ENCODE data around the gene DDX43. TPM values are rescaled to one million over a fixed set of nuclear protein-coding genes. Genes with fewer than 3 reads are reported as not detected.
"Not testable (repeated sequence)": the region's sequence is repeated elsewhere in the genome, so short reads cannot be mapped to it uniquely, and the experiment has no call there.

Gene DDX43
- total RNA-seq, 3 donors from 2014 or later: 0.39 to 2.3 (median 1.6) TPM

GRCh38 chr6:73377225-73377624, 17.4 kb upstream of the DDX43 start:
- Histone ChIP-seq H3K9me3 (peaks cover 2% of the 10 kb centered on the region), H3K4me1 (ENCODE audit: low read depth) (no peaks in the 10 kb centered on the region), H3K4me3 (no peak overlapping the region), H3K36me3 (ENCODE audit: low read depth) (no peaks in the 10 kb centered on the region)
- intact Hi-C loops (cut with DNase I, micrococcal nuclease): no loop called here
- ATAC-seq: no peak
- DNase-seq: no peak
- no peak for TF ChIP-seq CTCF (IDR thresholded peaks at IDR 0.05)

GRCh38 chr6:73381531-73381930, 13.1 kb upstream of the DDX43 start:
- H3K9me3 ChIP-seq; intact Hi-C loops (cut with DNase I, micrococcal nuclease); DNase-seq; ATAC-seq; H3K4me1 ChIP-seq (ENCODE audit: low read depth); H3K36me3 ChIP-seq (ENCODE audit: low read depth); H3K4me3 ChIP-seq: not testable (repeated sequence)

- no peak overlapping the region for H3K4me3 ChIP-seq
- H3K36me3 ChIP-seq (ENCODE audit: low read depth): no peaks in the 10 kb centered on the region
- H3K9me3 ChIP-seq: no peaks in the 10 kb centered on the region
- intact Hi-C loops (cut with DNase I, micrococcal nuclease): no loop called here
- no peaks in the 10 kb centered on the region for H3K4me1 ChIP-seq (ENCODE audit: low read depth)
- ATAC-seq: peak; percentile 16
- TF ChIP-seq CTCF (IDR thresholded peaks at IDR 0.05): no peak
- DNase-seq: no peak
Observed at GRCh38 chr6:73382462-73383113, 12.0 kb upstream of the DDX43 start.

- no peaks in the 10 kb centered on the region for H3K36me3 ChIP-seq (ENCODE audit: low read depth)
- peak overlapping the region; percentile 17 for H3K4me3 ChIP-seq
- no peak for TF ChIP-seq CTCF (IDR thresholded peaks at IDR 0.05)
- DNase-seq (no peak), ATAC-seq (peak; percentile 16)
- peaks cover 2% of the 10 kb centered on the region for H3K4me1 ChIP-seq (ENCODE audit: low read depth)
- no peaks in the 10 kb centered on the region for H3K9me3 ChIP-seq
- intact Hi-C loops (cut with DNase I, micrococcal nuclease): no loop called here
Observed at GRCh38 chr6:73388433-73388799, 6.2 kb upstream of the DDX43 start.

- Histone ChIP-seq H3K9me3 (no peaks in the 10 kb centered on the region), H3K4me3 (peak overlapping the region; percentile 17), H3K4me1 (ENCODE audit: low read depth) (peaks cover 2% of the 10 kb centered on the region), H3K36me3 (ENCODE audit: low read depth) (no peaks in the 10 kb centered on the region)
- DNase-seq (peak; percentile 54 to 77 (median 59)), ATAC-seq (peak; percentile 90)
- intact Hi-C loops (cut with DNase I, micrococcal nuclease): no loop called here
- TF ChIP-seq CTCF (IDR thresholded peaks at IDR 0.05): peak; percentile 8
Observed at GRCh38 chr6:73388800-73389512, 5.7 kb upstream of the DDX43 start.

GRCh38 chr6:73389854-73390253, 4.8 kb upstream of the DDX43 start:
- no peak for TF ChIP-seq CTCF (IDR thresholded peaks at IDR 0.05)
- no peak overlapping the region for H3K4me3 ChIP-seq
- DNase-seq (no peak), ATAC-seq (no peak)
- no peaks in the 10 kb centered on the region for H3K36me3 ChIP-seq (ENCODE audit: low read depth)
- intact Hi-C loops (cut with DNase I, micrococcal nuclease): no loop called here
- peaks cover 2% of the 10 kb centered on the region for H3K4me1 ChIP-seq (ENCODE audit: low read depth)
- H3K9me3 ChIP-seq: no peaks in the 10 kb centered on the region

Measured in mucosa of descending colon (tissue), 3 donors.